HEK293T (cell line): ENCODE results near the gene NAALADL2.

Experiments
- CTCF ChIA-PET: fragments of 350-600 bp; formaldehyde crosslinking; extraction: SDS; loops from one replicate; lab custom pipeline; 2021; ENCODE audit warnings: antibody characterized with exemption, inconsistent platforms; lab: Yijun Ruan, JAX
- POLR2A ChIA-PET: fragments of 350-600 bp; formaldehyde crosslinking; extraction: SDS; loops from one replicate; lab custom pipeline; 2020; ENCODE audit warnings: antibody characterized with exemption, inconsistent platforms; lab: Yijun Ruan, JAX
- DNase-seq: peaks from one replicate; pipeline ENCODE4 v3.0.0; 2012; ENCODE audit warnings: mixed read lengths; ENCODE audit errors: extremely low spot score
- ARNT ChIP-seq: fragments of 450-650 bp; IDR thresholded peaks from 2 replicates; pipeline ENCODE4 v1.6.1; 2017; ENCODE audit warnings: mild to moderate bottlenecking
- BHLHE40 ChIP-seq: fragments of 450-650 bp; IDR thresholded peaks from 2 replicates; pipeline ENCODE4 v1.6.1; 2016; ENCODE audit warnings: mild to moderate bottlenecking, moderate library complexity, borderline replicate concordance
- CTBP1 ChIP-seq: fragments of 450-650 bp; IDR thresholded peaks from 2 replicates; pipeline ENCODE4 v1.6.1; 2016; ENCODE audit warnings: borderline replicate concordance
- ELF4 ChIP-seq: fragments of 450-650 bp; IDR thresholded peaks from 2 replicates; pipeline ENCODE4 v1.6.1; 2017; ENCODE audit warnings: antibody characterized with exemption
- FOXA1 ChIP-seq: fragments of 450-650 bp; IDR thresholded peaks from 2 replicates; pipeline ENCODE4 v1.6.1; 2016; ENCODE audit warnings: mild to moderate bottlenecking
- FOXK2 ChIP-seq: fragments of 450-650 bp; IDR thresholded peaks from 2 replicates; pipeline ENCODE4 v1.6.1; 2016; ENCODE audit warnings: mild to moderate bottlenecking
- FOXM1 ChIP-seq: fragments of 450-650 bp; IDR thresholded peaks from 2 replicates; pipeline ENCODE4 v1.6.1; 2017; ENCODE audit warnings: mild to moderate bottlenecking, borderline replicate concordance
- HDGF ChIP-seq: fragments of 450-650 bp; IDR thresholded peaks from 2 replicates; pipeline ENCODE4 v1.6.1; 2017; ENCODE audit warnings: antibody characterized with exemption, borderline replicate concordance
- L3MBTL2 ChIP-seq: fragments of 450-650 bp; conservative IDR thresholded peaks from 2 replicates; pipeline ENCODE4 v1.6.1; 2016; ENCODE audit warnings: mild to moderate bottlenecking
- LEF1 ChIP-seq: fragments of 450-650 bp; IDR thresholded peaks from 2 replicates; pipeline ENCODE4 v1.6.1; 2017; ENCODE audit warnings: mild to moderate bottlenecking, borderline replicate concordance
- NFRKB ChIP-seq: fragments of 450-650 bp; IDR thresholded peaks from 2 replicates; pipeline ENCODE4 v1.6.1; 2016; ENCODE audit warnings: mild to moderate bottlenecking, moderate library complexity
- PKNOX1 ChIP-seq: fragments of 450-650 bp; IDR thresholded peaks from 2 replicates; pipeline ENCODE4 v1.6.1; 2016
- SP1 ChIP-seq: fragments of 450-650 bp; IDR thresholded peaks from 2 replicates; pipeline ENCODE4 v1.6.1; 2017
- SUZ12 ChIP-seq: fragments of 450-650 bp; IDR thresholded peaks from 2 replicates; pipeline ENCODE4 v1.6.1; 2016; ENCODE audit warnings: mild to moderate bottlenecking
- TARDBP ChIP-seq: fragments of 450-650 bp; IDR thresholded peaks from 2 replicates; pipeline ENCODE4 v1.6.1; 2016
- ZNF384 ChIP-seq: fragments of 450-650 bp; IDR thresholded peaks from 2 replicates; pipeline ENCODE4 v1.6.1; 2016

The NAALADL2 gene

DNA sequence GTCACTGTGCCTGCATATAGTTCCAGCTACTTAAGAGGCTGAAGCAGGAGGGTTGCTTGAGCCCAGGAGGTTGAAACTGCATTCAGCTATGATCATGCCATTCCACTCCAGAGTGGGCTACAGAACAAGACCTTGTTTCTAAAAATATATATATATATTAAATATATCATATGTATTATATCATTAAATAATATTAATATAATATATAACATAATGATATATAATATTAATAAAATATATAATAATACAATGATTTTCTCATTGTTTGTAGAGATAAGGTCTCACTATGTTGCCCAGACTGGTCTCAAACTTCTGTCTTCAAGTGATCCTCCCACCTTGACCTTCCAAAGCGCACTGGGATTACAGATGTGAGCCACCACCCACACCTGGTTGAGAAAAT, 101.8 kb downstream of the NAALADL2 start:
- POLR2A ChIA-PET, result no interaction called here
- TF ChIP-seq HDGF (no peak), ARNT (no peak)
- no peak for DNase-seq
- CTCF ChIA-PET, result no interaction called here

DNA sequence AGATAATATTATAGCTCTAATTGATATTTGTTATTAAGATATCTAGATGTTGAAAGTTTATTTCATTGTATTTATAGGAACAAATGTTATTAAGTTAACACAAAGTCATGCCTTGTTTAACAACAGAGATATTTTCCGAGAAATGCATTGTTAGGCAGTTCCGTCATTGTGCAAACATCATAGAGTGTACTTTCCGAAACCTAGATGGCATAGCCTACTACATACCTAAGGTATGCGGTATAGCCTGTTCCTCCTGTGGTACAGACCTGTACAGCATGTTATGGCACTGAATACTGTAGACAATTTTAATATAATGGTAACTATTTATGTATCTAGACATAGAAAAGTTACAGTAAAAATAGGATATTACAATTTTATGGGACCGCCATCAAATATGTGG, 114.3 kb downstream of the NAALADL2 start:
- DNase-seq, result no peak
- ChIA-PET CTCF (no interaction called here), POLR2A (no interaction called here)
- TF ChIP-seq SUZ12 (no peak), FOXM1 (no peak), LEF1 (no peak), L3MBTL2 (no peak), TARDBP (no peak), SP1 (no peak), ARNT (no peak), ZNF384 (no peak), BHLHE40 (no peak), NFRKB (no peak), PKNOX1 (no peak), HDGF (no peak), FOXA1 (no peak), ELF4 (no peak), FOXK2 (no peak), CTBP1 (no peak)

DNA sequence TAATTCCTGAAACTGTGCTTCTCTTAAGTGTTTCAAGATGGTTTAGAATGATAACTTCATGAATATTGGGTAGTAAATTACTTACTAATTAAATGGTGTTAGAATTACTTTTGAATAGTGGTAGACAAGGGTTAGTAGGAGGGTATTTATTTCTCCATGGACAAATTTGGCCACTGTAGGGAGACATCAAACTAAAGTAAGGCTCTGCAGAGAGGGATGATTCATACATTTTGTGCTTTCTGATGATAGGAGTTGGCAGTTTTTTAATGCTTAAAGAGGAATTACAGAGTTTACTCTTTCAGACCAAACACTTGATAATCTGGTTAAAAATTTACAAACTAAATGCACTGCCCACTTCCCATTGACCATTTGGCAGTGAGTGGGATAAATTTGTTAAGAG, 127.6 kb downstream of the NAALADL2 start:
- DNase-seq, result no peak
- POLR2A ChIA-PET, result no interaction called here
- CTCF ChIA-PET, result no interaction called here
- TF ChIP-seq FOXK2 (no peak), SUZ12 (no peak), ELF4 (no peak), PKNOX1 (no peak), BHLHE40 (no peak), FOXA1 (no peak), HDGF (no peak), FOXM1 (no peak), SP1 (no peak), L3MBTL2 (no peak), LEF1 (no peak)

DNA sequence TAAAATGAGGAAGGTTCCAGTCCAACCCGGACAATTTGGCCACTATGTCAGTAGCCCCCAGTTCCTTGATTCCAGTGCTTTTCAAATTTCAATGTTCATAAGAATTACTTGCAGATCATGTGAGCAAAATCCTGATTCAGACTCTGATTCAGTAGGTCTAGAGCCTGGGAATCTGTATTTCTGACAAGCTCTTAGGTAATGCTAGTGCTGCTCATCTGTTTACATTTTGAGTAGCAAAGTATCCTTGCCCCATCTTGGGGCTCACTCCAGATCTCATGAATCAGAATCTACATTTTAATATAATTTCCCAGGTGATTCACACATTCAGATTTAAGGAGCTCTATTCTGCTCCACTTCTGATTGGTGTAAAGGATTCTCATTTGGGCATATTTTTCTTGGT, 142.0 kb downstream of the NAALADL2 start:
- ChIA-PET CTCF (no interaction called here), POLR2A (no interaction called here)
- no peak for TF ChIP-seq ARNT
- no peak for TF ChIP-seq LEF1
- no peak for TF ChIP-seq FOXK2
- no peak for TF ChIP-seq SP1
- TF ChIP-seq CTBP1, result no peak
- no peak for TF ChIP-seq FOXM1
- TF ChIP-seq PKNOX1, result no peak
- no peak for TF ChIP-seq BHLHE40
- no peak for TF ChIP-seq HDGF
- TF ChIP-seq ELF4, result no peak
- no peak for TF ChIP-seq L3MBTL2
- TF ChIP-seq TARDBP, result no peak
- TF ChIP-seq NFRKB, result no peak
- DNase-seq, result no peak

DNA sequence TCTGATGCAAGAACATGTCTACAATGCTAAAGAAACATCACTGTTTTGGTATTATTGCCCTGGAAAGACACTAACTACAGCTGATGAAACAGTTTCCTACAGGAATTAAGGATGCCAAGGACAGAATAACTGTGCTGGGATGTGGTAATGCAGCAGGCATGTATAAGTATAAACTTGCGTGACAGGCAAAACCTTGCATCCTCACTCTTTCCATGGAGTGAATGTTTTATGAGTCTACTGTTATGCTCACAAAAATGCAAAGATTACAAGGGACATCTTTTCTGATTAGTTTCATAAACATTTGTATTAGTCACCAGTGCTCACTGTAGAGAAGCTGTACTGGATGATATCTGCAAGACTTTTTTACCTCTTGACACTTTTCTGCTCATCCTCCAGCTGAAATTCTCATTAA, 143.6 kb downstream of the NAALADL2 start:
- no peak for DNase-seq
- ChIA-PET CTCF (no interaction called here), POLR2A (no interaction called here)
- no peak for TF ChIP-seq L3MBTL2
- TF ChIP-seq TARDBP, result no peak
- TF ChIP-seq SP1, result no peak
- TF ChIP-seq NFRKB, result no peak
- TF ChIP-seq FOXK2, result no peak
- TF ChIP-seq BHLHE40, result no peak
- no peak for TF ChIP-seq FOXA1
- TF ChIP-seq PKNOX1, result no peak
- no peak for TF ChIP-seq FOXM1
- no peak for TF ChIP-seq ARNT

DNA sequence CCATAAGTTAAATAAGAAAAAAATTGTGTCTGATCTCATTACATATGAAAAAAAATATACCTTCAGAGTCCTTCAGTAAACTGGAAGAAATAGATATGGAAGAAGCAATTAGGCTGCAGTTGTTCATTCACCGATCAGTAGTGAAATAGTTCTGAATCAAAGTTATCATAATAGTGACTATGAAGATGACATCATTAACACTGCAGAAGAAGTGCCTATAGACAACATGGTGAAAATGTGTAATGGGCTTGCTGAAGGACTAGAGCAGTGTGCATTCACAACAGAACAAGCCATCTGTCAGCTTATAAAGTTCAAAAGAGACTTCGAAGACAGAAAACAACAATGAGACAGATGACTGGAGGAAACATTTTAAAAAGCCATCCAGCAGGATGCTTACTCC, 144.5 kb downstream of the NAALADL2 start:
- POLR2A ChIA-PET, result no interaction called here
- TF ChIP-seq SP1, result no peak
- no peak for TF ChIP-seq ZNF384
- TF ChIP-seq FOXK2, result no peak
- TF ChIP-seq CTBP1, result no peak
- no peak for TF ChIP-seq FOXM1
- TF ChIP-seq ELF4, result no peak
- TF ChIP-seq TARDBP, result no peak
- TF ChIP-seq FOXA1, result no peak
- no peak for TF ChIP-seq ARNT
- no peak for TF ChIP-seq SUZ12
- no peak for TF ChIP-seq PKNOX1
- TF ChIP-seq BHLHE40, result no peak
- TF ChIP-seq L3MBTL2, result no peak
- no peak for TF ChIP-seq HDGF
- no peak for DNase-seq
- CTCF ChIA-PET, result no interaction called here
